Bone marrow (tissue), 2 donors: ENCODE results near the gene EMC9.

ENCODE experiments used
- DNase-seq, 2 donors: peaks; one replicate each; lab custom pipeline; 2025; lab: John Stamatoyannopoulos, UW

EMC9 gene

DNA sequence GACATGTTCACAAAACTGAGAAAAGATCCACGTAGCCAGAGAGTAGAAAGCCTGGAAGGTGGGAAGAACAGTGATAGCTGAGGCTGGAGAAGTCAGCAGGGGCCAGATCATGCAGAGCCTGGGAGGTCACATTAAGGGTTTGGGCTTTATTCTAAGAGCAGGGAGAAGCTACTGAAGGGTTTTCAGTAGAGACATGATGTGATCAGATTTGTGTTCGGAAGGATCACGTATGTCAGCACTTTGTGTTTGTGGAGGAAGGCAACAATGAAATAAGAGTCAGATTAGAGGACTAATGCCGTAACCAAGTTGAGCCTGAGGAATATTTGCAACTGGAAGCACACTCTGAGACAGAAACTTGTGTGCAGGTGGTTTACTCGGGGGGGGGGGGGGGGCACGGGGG is 51.5 kb downstream of the EMC9 start:
- DNase-seq: no peak
